NOMO-1 (cell line): ENCODE data around the gene SMIM35.

ENCODE experiments used
- DNase-seq, 2 experiments: peaks; one replicate each; lab custom pipeline; 2025; ENCODE audit not compliant: unreplicated experiment in 2 of 2; lab: John Stamatoyannopoulos, UW

SMIM35 gene

GRCh38 chr11:118060081-118060661 lies 26.6 kb downstream of the SMIM35 start:
- DNase-seq: no peak

- DNase-seq: no peak
Measured at GRCh38 chr11:118059246-118059940, 27.4 kb downstream of the SMIM35 start.

GRCh38 chr11:118058311-118059245 lies 28.2 kb downstream of the SMIM35 start:
- DNase-seq: no peak

- no peak for DNase-seq
Measured at GRCh38 chr11:118057251-118058145, 29.3 kb downstream of the SMIM35 start.

GRCh38 chr11:118056806-118057205 lies 30.0 kb downstream of the SMIM35 start:
- DNase-seq: no peak

GRCh38 chr11:118055966-118056365 lies 30.8 kb downstream of the SMIM35 start:
- DNase-seq: no peak

GRCh38 chr11:118054712-118055640 lies 31.8 kb downstream of the SMIM35 start:
- DNase-seq: no peak

- no peak for DNase-seq
Measured at GRCh38 chr11:118052581-118053206, 34.1 kb downstream of the SMIM35 start.

GRCh38 chr11:118051611-118052461 lies 34.9 kb downstream of the SMIM35 start:
- no peak for DNase-seq

- no peak for DNase-seq
Measured at GRCh38 chr11:118051136-118051610, 35.6 kb downstream of the SMIM35 start.

- DNase-seq: no peak
Measured at GRCh38 chr11:118050208-118050891, 36.4 kb downstream of the SMIM35 start.

GRCh38 chr11:118049771-118050170 lies 37.0 kb downstream of the SMIM35 start:
- DNase-seq: no peak

GRCh38 chr11:118048472-118049370 lies 38.0 kb downstream of the SMIM35 start:
- DNase-seq: no peak

GRCh38 chr11:118047749-118048148 lies 39.0 kb downstream of the SMIM35 start:
- DNase-seq: no peak

GRCh38 chr11:118046964-118047700 lies 39.6 kb downstream of the SMIM35 start:
- no peak for DNase-seq
